ENCODE results near the gene LARGE1. TPM values are rescaled to one million over a fixed set of nuclear protein-coding genes. Genes with fewer than 3 reads are reported as not detected.

Gene LARGE1
- total RNA-seq, 1 experiment from 2014 or later: 1.3 TPM

- H3K9me2 ChIP-seq (replicated peaks; ENCODE audit: low read length): no peaks in the 10 kb centered on the region
- DNase-seq (no peak), ATAC-seq (no peak)
- H4K20me1 ChIP-seq (ENCODE audit: low read length): no peaks in the 10 kb centered on the region
- no TSS peak for BruUV-seq (replicated peaks)
- ChIA-PET POLR2A (ENCODE audit: unreplicated experiment) (no interaction called here), CTCF (no interaction called here)
- intact Hi-C loops (cut with micrococcal nuclease): no loop called here
- H3K9ac ChIP-seq (ENCODE audit: low read length): no peak overlapping the region
- no peak overlapping the region for H3K4me3 ChIP-seq (ENCODE audit: low read length)
- H3K9me3 ChIP-seq (ENCODE audit: low read length): no peaks in the 10 kb centered on the region
- no peaks in the 10 kb centered on the region for H3K79me2 ChIP-seq (ENCODE audit: low read length)
- H3K36me3 ChIP-seq (ENCODE audit: low read depth, low read length): no peaks in the 10 kb centered on the region
- no peaks in the 10 kb centered on the region for H3F3A ChIP-seq (ENCODE audit: low read length, unreplicated experiment)
- TF ChIP-seq EZH2phosphoT487 (IDR thresholded peaks at IDR 0.05; ENCODE audit: borderline replicate concordance, low read length) (no peak), EZH2 (IDR thresholded peaks at IDR 0.05; ENCODE audit: low read length, unreplicated experiment) (no peak), CTCF (conservative IDR thresholded peaks at IDR 0.05; ENCODE audit: low read depth, low read length) (no peak)
- no peak overlapping the region for H3K4me2 ChIP-seq (ENCODE audit: low read length)
- no peaks in the 10 kb centered on the region for H3K4me1 ChIP-seq (ENCODE audit: insufficient read depth, low read length)
- H2AFZ ChIP-seq (ENCODE audit: low read length): no peak overlapping the region
- H3K27ac ChIP-seq (ENCODE audit: low read length): no peak overlapping the region
- no peaks in the 10 kb centered on the region for H3K27me3 ChIP-seq (ENCODE audit: low read length)
These were observed 415.2 kb downstream of the LARGE1 start for GRCh38 chr22:33504941-33505625.

GRCh38 chr22:33496112-33496511, 424.2 kb downstream of the LARGE1 start:
- H4K20me1 ChIP-seq (ENCODE audit: low read length): no peaks in the 10 kb centered on the region
- POLR2A ChIA-PET (ENCODE audit: unreplicated experiment): no interaction called here
- no peaks in the 10 kb centered on the region for H3K9me2 ChIP-seq (replicated peaks; ENCODE audit: low read length)
- H3F3A ChIP-seq (ENCODE audit: low read length, unreplicated experiment): no peaks in the 10 kb centered on the region
- no peaks in the 10 kb centered on the region for H3K27me3 ChIP-seq (ENCODE audit: low read length)
- H2AFZ ChIP-seq (ENCODE audit: low read length): no peak overlapping the region
- no peak overlapping the region for H3K4me3 ChIP-seq (ENCODE audit: low read length)
- no peaks in the 10 kb centered on the region for H3K4me1 ChIP-seq (ENCODE audit: insufficient read depth, low read length)
- no peaks in the 10 kb centered on the region for H3K9me3 ChIP-seq (ENCODE audit: low read length)
- H3K36me3 ChIP-seq (ENCODE audit: low read depth, low read length): no peaks in the 10 kb centered on the region
- no peak for DNase-seq
- no peak overlapping the region for H3K9ac ChIP-seq (ENCODE audit: low read length)
- H3K4me2 ChIP-seq (ENCODE audit: low read length): no peak overlapping the region
- no peak overlapping the region for H3K27ac ChIP-seq (ENCODE audit: low read length)
- intact Hi-C loops (cut with micrococcal nuclease): no loop called here
- TF ChIP-seq EZH2 (IDR thresholded peaks at IDR 0.05; ENCODE audit: low read length, unreplicated experiment): no peak
- no peak for TF ChIP-seq CTCF (conservative IDR thresholded peaks at IDR 0.05; ENCODE audit: low read depth, low read length)
- TF ChIP-seq EZH2phosphoT487 (IDR thresholded peaks at IDR 0.05; ENCODE audit: borderline replicate concordance, low read length): no peak
- ATAC-seq: no peak
- CTCF ChIA-PET: no interaction called here
- H3K79me2 ChIP-seq (ENCODE audit: low read length): no peaks in the 10 kb centered on the region
- BruUV-seq (replicated peaks): no TSS peak

- TF ChIP-seq CTCF (conservative IDR thresholded peaks at IDR 0.05; ENCODE audit: low read depth, low read length): no peak
- TF ChIP-seq EZH2phosphoT487 (IDR thresholded peaks at IDR 0.05; ENCODE audit: borderline replicate concordance, low read length): no peak
- no peak for TF ChIP-seq EZH2 (IDR thresholded peaks at IDR 0.05; ENCODE audit: low read length, unreplicated experiment)
- H3K9me3 ChIP-seq (ENCODE audit: low read length): no peaks in the 10 kb centered on the region
- POLR2A ChIA-PET (ENCODE audit: unreplicated experiment): no interaction called here
- no peaks in the 10 kb centered on the region for H3K36me3 ChIP-seq (ENCODE audit: low read depth, low read length)
- no peaks in the 10 kb centered on the region for H3K27me3 ChIP-seq (ENCODE audit: low read length)
- no peak overlapping the region for H3K9ac ChIP-seq (ENCODE audit: low read length)
- CTCF ChIA-PET: no interaction called here
- no peak overlapping the region for H3K27ac ChIP-seq (ENCODE audit: low read length)
- DNase-seq (no peak), ATAC-seq (no peak)
- no TSS peak for BruUV-seq (replicated peaks)
- intact Hi-C loops (cut with micrococcal nuclease): no loop called here
- H3K4me3 ChIP-seq (ENCODE audit: low read length): no peak overlapping the region
- no peaks in the 10 kb centered on the region for H3K4me1 ChIP-seq (ENCODE audit: insufficient read depth, low read length)
- no peaks in the 10 kb centered on the region for H3F3A ChIP-seq (ENCODE audit: low read length, unreplicated experiment)
- no peaks in the 10 kb centered on the region for H3K9me2 ChIP-seq (replicated peaks; ENCODE audit: low read length)
- no peak overlapping the region for H2AFZ ChIP-seq (ENCODE audit: low read length)
- H3K79me2 ChIP-seq (ENCODE audit: low read length): no peaks in the 10 kb centered on the region
- H4K20me1 ChIP-seq (ENCODE audit: low read length): no peaks in the 10 kb centered on the region
- no peak overlapping the region for H3K4me2 ChIP-seq (ENCODE audit: low read length)
These were observed 426.6 kb downstream of the LARGE1 start for GRCh38 chr22:33493476-33494205.
